Measurements from ENCODE around the gene ATP2B1.

Gene ATP2B1

GRCh38 chr12:89568484-89568883 lies 140.2 kb downstream of the ATP2B1 start:
- H3K14ac ChIP-seq (ENCODE audit: low read length), result no peak overlapping the region
- no peaks in the 10 kb centered on the region for H3K79me2 ChIP-seq (ENCODE audit: control insufficient read depth, insufficient read depth, low read length, poor library complexity)
- H4K12ac ChIP-seq (ENCODE audit: low read depth, low read length), result no peak overlapping the region
- no CpG with 5 or more reads among the region's 5 CpGs for WGBS (ENCODE audit: extremely low coverage, insufficient coverage, insufficient read length)
- H4K8ac ChIP-seq (ENCODE audit: low read depth, low read length), result no peak overlapping the region
- DNase-seq, result no peak
- no peak overlapping the region for H3K4me3 ChIP-seq (ENCODE audit: low read depth, low read length)
- H3K4me2 ChIP-seq (ENCODE audit: low read length), result no peak overlapping the region
- no peak overlapping the region for H3K23ac ChIP-seq (ENCODE audit: low read length)
- no peaks in the 10 kb centered on the region for H3K9me3 ChIP-seq (ENCODE audit: insufficient read depth, low read depth, low read length)
- peak overlapping the region; percentile 30 for H2BK120ac ChIP-seq (ENCODE audit: insufficient read depth, low read length, poor library complexity)
- H3K79me1 ChIP-seq (ENCODE audit: low read length), result peaks cover 12% of the 10 kb centered on the region
- no peak overlapping the region for H2AFZ ChIP-seq (ENCODE audit: insufficient read depth, low read length, poor library complexity)
- H3K9ac ChIP-seq (ENCODE audit: low read length), result no peak overlapping the region
- no peak overlapping the region for H3K4ac ChIP-seq (ENCODE audit: low read depth, low read length)
- peak overlapping the region; percentile 85 for H2BK12ac ChIP-seq (ENCODE audit: low read length)
- no peak overlapping the region for H3K27ac ChIP-seq (ENCODE audit: low read depth, low read length)
- no peaks in the 10 kb centered on the region for H3K36me3 ChIP-seq (ENCODE audit: control insufficient read depth in 1 of 2, insufficient read depth in 2 of 2, low read length in 2 of 2)
- no peak overlapping the region for H3K18ac ChIP-seq (ENCODE audit: low read length)
- H4K91ac ChIP-seq (ENCODE audit: low read depth, low read length), result peak overlapping the region; percentile 25
- H2BK5ac ChIP-seq (ENCODE audit: low read depth, low read length, poor library complexity), result no peak overlapping the region
- peaks cover 0 to 11% of the 10 kb centered on the region in 2 experiments for H3K4me1 ChIP-seq (ENCODE audit: control insufficient read depth in 1 of 2, insufficient read depth in 2 of 2, low read length in 2 of 2)
- no peak overlapping the region for H2AK5ac ChIP-seq (ENCODE audit: low read length)
- no peaks in the 10 kb centered on the region for H3K27me3 ChIP-seq (ENCODE audit: insufficient read depth, low read length)

- Histone ChIP-seq H3K14ac (ENCODE audit: low read length) (no peak overlapping the region), H4K8ac (ENCODE audit: low read depth, low read length) (no peak overlapping the region), H3K4me1 (ENCODE audit: control insufficient read depth in 1 of 2, insufficient read depth in 2 of 2, low read length in 2 of 2) (peaks cover 0 to 11% of the 10 kb centered on the region in 2 experiments), H4K12ac (ENCODE audit: low read depth, low read length) (no peak overlapping the region), H2BK120ac (ENCODE audit: insufficient read depth, low read length, poor library complexity) (no peak overlapping the region), H3K27ac (ENCODE audit: low read depth, low read length) (no peak overlapping the region), H3K23ac (ENCODE audit: low read length) (no peak overlapping the region), H3K27me3 (ENCODE audit: insufficient read depth, low read length) (no peaks in the 10 kb centered on the region), H3K9me3 (ENCODE audit: insufficient read depth, low read depth, low read length) (no peaks in the 10 kb centered on the region), H3K18ac (ENCODE audit: low read length) (no peak overlapping the region), H3K4me3 (ENCODE audit: low read depth, low read length) (no peak overlapping the region), H3K36me3 (ENCODE audit: control insufficient read depth in 1 of 2, insufficient read depth in 2 of 2, low read length in 2 of 2) (no peaks in the 10 kb centered on the region), H2BK5ac (ENCODE audit: low read depth, low read length, poor library complexity) (no peak overlapping the region), H3K79me2 (ENCODE audit: control insufficient read depth, insufficient read depth, low read length, poor library complexity) (no peaks in the 10 kb centered on the region), H2BK12ac (ENCODE audit: low read length) (peak overlapping the region; percentile 58), H3K4me2 (ENCODE audit: low read length) (no peak overlapping the region), H3K4ac (ENCODE audit: low read depth, low read length) (no peak overlapping the region), H4K91ac (ENCODE audit: low read depth, low read length) (no peak overlapping the region), H2AFZ (ENCODE audit: insufficient read depth, low read length, poor library complexity) (no peak overlapping the region), H3K9ac (ENCODE audit: low read length) (no peak overlapping the region), H3K79me1 (ENCODE audit: low read length) (peaks cover 12% of the 10 kb centered on the region), H2AK5ac (ENCODE audit: low read length) (no peak overlapping the region)
- WGBS (ENCODE audit: extremely low coverage, insufficient coverage, insufficient read length), result 100% methylated on average over 2 of the region's 3 CpGs
- DNase-seq, result no peak
These were observed 140.9 kb downstream of the ATP2B1 start for GRCh38 chr12:89567691-89568239.

- Histone ChIP-seq H4K8ac (ENCODE audit: low read depth, low read length) (no peak overlapping the region), H3K4me3 (ENCODE audit: low read depth, low read length) (no peak overlapping the region)
These were observed 142.0 kb downstream of the ATP2B1 start for GRCh38 chr12:89566615-89567014.

GRCh38 chr12:89565002-89565401 lies 143.6 kb downstream of the ATP2B1 start:
- no peak overlapping the region for H3K4me2 ChIP-seq (ENCODE audit: low read length)
- H4K8ac ChIP-seq (ENCODE audit: low read depth, low read length), result no peak overlapping the region
- no peak overlapping the region for H2BK120ac ChIP-seq (ENCODE audit: insufficient read depth, low read length, poor library complexity)
- no peaks in the 10 kb centered on the region for H3K36me3 ChIP-seq (ENCODE audit: control insufficient read depth in 1 of 2, insufficient read depth in 2 of 2, low read length in 2 of 2)
- H3K27me3 ChIP-seq (ENCODE audit: insufficient read depth, low read length), result no peaks in the 10 kb centered on the region
- peaks cover 0 to 11% of the 10 kb centered on the region in 2 experiments for H3K4me1 ChIP-seq (ENCODE audit: control insufficient read depth in 1 of 2, insufficient read depth in 2 of 2, low read length in 2 of 2)
- no peak overlapping the region for H3K18ac ChIP-seq (ENCODE audit: low read length)
- no peak overlapping the region for H4K91ac ChIP-seq (ENCODE audit: low read depth, low read length)
- H2BK12ac ChIP-seq (ENCODE audit: low read length), result no peak overlapping the region
- peak in 1 of 2 donors; percentile 69 for DNase-seq
- H4K12ac ChIP-seq (ENCODE audit: low read depth, low read length), result no peak overlapping the region
- H3K79me2 ChIP-seq (ENCODE audit: control insufficient read depth, insufficient read depth, low read length, poor library complexity), result no peaks in the 10 kb centered on the region
- no peak overlapping the region for H2AFZ ChIP-seq (ENCODE audit: insufficient read depth, low read length, poor library complexity)
- H3K14ac ChIP-seq (ENCODE audit: low read length), result no peak overlapping the region
- H3K27ac ChIP-seq (ENCODE audit: low read depth, low read length), result no peak overlapping the region
- H3K4ac ChIP-seq (ENCODE audit: low read depth, low read length), result no peak overlapping the region
- peaks cover 12% of the 10 kb centered on the region for H3K79me1 ChIP-seq (ENCODE audit: low read length)
- no peak overlapping the region for H3K4me3 ChIP-seq (ENCODE audit: low read depth, low read length)
- no peak overlapping the region for H3K23ac ChIP-seq (ENCODE audit: low read length)
- H2BK5ac ChIP-seq (ENCODE audit: low read depth, low read length, poor library complexity), result no peak overlapping the region
- no peak overlapping the region for H3K9ac ChIP-seq (ENCODE audit: low read length)
- no peaks in the 10 kb centered on the region for H3K9me3 ChIP-seq (ENCODE audit: insufficient read depth, low read depth, low read length)
- no peak overlapping the region for H2AK5ac ChIP-seq (ENCODE audit: low read length)

More at GRCh38 chr12:89566615-89567014, 142.0 kb downstream of the ATP2B1 start:
- Histone ChIP-seq H4K12ac (ENCODE audit: low read depth, low read length) (no peak overlapping the region), H3K9me3 (ENCODE audit: insufficient read depth, low read depth, low read length) (no peaks in the 10 kb centered on the region), H3K9ac (ENCODE audit: low read length) (no peak overlapping the region), H3K36me3 (ENCODE audit: control insufficient read depth in 1 of 2, insufficient read depth in 2 of 2, low read length in 2 of 2) (no peaks in the 10 kb centered on the region), H3K27ac (ENCODE audit: low read depth, low read length) (peak overlapping the region; percentile 91), H3K79me1 (ENCODE audit: low read length) (peaks cover 12% of the 10 kb centered on the region), H3K4me2 (ENCODE audit: low read length) (no peak overlapping the region), H3K27me3 (ENCODE audit: insufficient read depth, low read length) (no peaks in the 10 kb centered on the region), H3K18ac (ENCODE audit: low read length) (no peak overlapping the region), H2AFZ (ENCODE audit: insufficient read depth, low read length, poor library complexity) (no peak overlapping the region), H2BK5ac (ENCODE audit: low read depth, low read length, poor library complexity) (no peak overlapping the region), H3K14ac (ENCODE audit: low read length) (no peak overlapping the region), H3K4me1 (ENCODE audit: control insufficient read depth in 1 of 2, insufficient read depth in 2 of 2, low read length in 2 of 2) (peaks cover 0 to 11% of the 10 kb centered on the region in 2 experiments), H3K4ac (ENCODE audit: low read depth, low read length) (no peak overlapping the region), H2AK5ac (ENCODE audit: low read length) (no peak overlapping the region), H3K79me2 (ENCODE audit: control insufficient read depth, insufficient read depth, low read length, poor library complexity) (no peaks in the 10 kb centered on the region), H2BK120ac (ENCODE audit: insufficient read depth, low read length, poor library complexity) (no peak overlapping the region), H4K91ac (ENCODE audit: low read depth, low read length) (no peak overlapping the region), H3K23ac (ENCODE audit: low read length) (no peak overlapping the region), H2BK12ac (ENCODE audit: low read length) (no peak overlapping the region)
- peak; percentile 16 to 49 for DNase-seq

Measured in trophoblast cell (in vitro differentiated cells and primary cell).